ENCODE data around the gene DDX55.
A peak's percentile ranks its signal among the peaks of the same experiment; 100 is the strongest.

Gene DDX55

GRCh38 chr12:123617580-123617979 lies 15.7 kb downstream of the DDX55 start:
- Histone ChIP-seq H3K4me1 (ENCODE audit: control insufficient read depth, insufficient read depth, low read length) (no peaks in the 10 kb centered on the region), H3K27ac (ENCODE audit: low read depth, low read length) (no peak overlapping the region), H3K36me3 (ENCODE audit: control insufficient read depth, insufficient read depth, low read length) (peaks cover 42% of the 10 kb centered on the region), H3K4me3 (ENCODE audit: low read length) (no peak overlapping the region), H3K27me3 (ENCODE audit: control insufficient read depth, insufficient read depth, low read length) (no peaks in the 10 kb centered on the region), H3K9ac (ENCODE audit: low read length) (no peak overlapping the region)

GRCh38 chr12:123621101-123621500 lies 19.2 kb downstream of the DDX55 start:
- no peaks in the 10 kb centered on the region for H3K4me1 ChIP-seq (ENCODE audit: control insufficient read depth, insufficient read depth, low read length)
- no peaks in the 10 kb centered on the region for H3K27me3 ChIP-seq (ENCODE audit: control insufficient read depth, insufficient read depth, low read length)
- H3K27ac ChIP-seq (ENCODE audit: low read depth, low read length) = no peak overlapping the region
- no peak overlapping the region for H3K9ac ChIP-seq (ENCODE audit: low read length)
- H3K4me3 ChIP-seq (ENCODE audit: low read length) = no peak overlapping the region
- peaks cover 45% of the 10 kb centered on the region for H3K36me3 ChIP-seq (ENCODE audit: control insufficient read depth, insufficient read depth, low read length)

- Histone ChIP-seq H3K4me3 (ENCODE audit: low read length) (no peak overlapping the region), H3K27me3 (ENCODE audit: control insufficient read depth, insufficient read depth, low read length) (no peaks in the 10 kb centered on the region), H3K36me3 (ENCODE audit: control insufficient read depth, insufficient read depth, low read length) (peaks cover 45% of the 10 kb centered on the region), H3K9ac (ENCODE audit: low read length) (no peak overlapping the region), H3K27ac (ENCODE audit: low read depth, low read length) (no peak overlapping the region), H3K4me1 (ENCODE audit: control insufficient read depth, insufficient read depth, low read length) (no peaks in the 10 kb centered on the region)
Measured at GRCh38 chr12:123621619-123622530, 20.0 kb downstream of the DDX55 start.

GRCh38 chr12:123633379-123634141 lies 31.7 kb downstream of the DDX55 start, which contains the start of the genes EIF2B1 and GTF2H3:
TSS of gene EIF2B1 (minus strand) at chr12:123633686. CDS start at chr12:123633557, 129 bp downstream.
TSS of gene GTF2H3 (plus strand) at chr12:123633829. CDS start at chr12:123633860, 31 bp downstream.
- H3K27me3 ChIP-seq (ENCODE audit: control insufficient read depth, insufficient read depth, low read length) = no peaks in the 10 kb centered on the region
- peaks cover 17% of the 10 kb centered on the region for H3K36me3 ChIP-seq (ENCODE audit: control insufficient read depth, insufficient read depth, low read length)
- peak within 1 kb of the TSS; percentile 92 for H3K9ac ChIP-seq (ENCODE audit: low read length)
- peak within 1 kb of the TSS; percentile 91 for H3K27ac ChIP-seq (ENCODE audit: low read depth, low read length)
- peaks cover 11% of the 10 kb centered on the region for H3K4me1 ChIP-seq (ENCODE audit: control insufficient read depth, insufficient read depth, low read length)
- H3K4me3 ChIP-seq (ENCODE audit: low read length) = peak within 1 kb of the TSS; percentile 97

GRCh38 chr12:123634142-123634561 lies 32.3 kb downstream of the DDX55 start:
- Histone ChIP-seq H3K4me1 (ENCODE audit: control insufficient read depth, insufficient read depth, low read length) (peaks cover 11% of the 10 kb centered on the region), H3K9ac (ENCODE audit: low read length) (peak overlapping the region; percentile 90), H3K27ac (ENCODE audit: low read depth, low read length) (peak overlapping the region; percentile 91), H3K4me3 (ENCODE audit: low read length) (peak overlapping the region; percentile 97), H3K27me3 (ENCODE audit: control insufficient read depth, insufficient read depth, low read length) (no peaks in the 10 kb centered on the region), H3K36me3 (ENCODE audit: control insufficient read depth, insufficient read depth, low read length) (peaks cover 14% of the 10 kb centered on the region)

- H3K36me3 ChIP-seq (ENCODE audit: control insufficient read depth, insufficient read depth, low read length) = peaks cover 4% of the 10 kb centered on the region
- H3K27ac ChIP-seq (ENCODE audit: low read depth, low read length) = no peak overlapping the region
- H3K4me1 ChIP-seq (ENCODE audit: control insufficient read depth, insufficient read depth, low read length) = no peaks in the 10 kb centered on the region
Measured at GRCh38 chr12:123643911-123644310, 42.0 kb downstream of the DDX55 start.

GRCh38 chr12:123645380-123645779 lies 43.5 kb downstream of the DDX55 start:
- H3K9ac ChIP-seq (ENCODE audit: low read length) = no peak overlapping the region
- no peak overlapping the region for H3K4me3 ChIP-seq (ENCODE audit: low read length)
- no peaks in the 10 kb centered on the region for H3K27me3 ChIP-seq (ENCODE audit: control insufficient read depth, insufficient read depth, low read length)
- no peak overlapping the region for H3K27ac ChIP-seq (ENCODE audit: low read depth, low read length)
- H3K36me3 ChIP-seq (ENCODE audit: control insufficient read depth, insufficient read depth, low read length) = peaks cover 2% of the 10 kb centered on the region
- H3K4me1 ChIP-seq (ENCODE audit: control insufficient read depth, insufficient read depth, low read length) = no peaks in the 10 kb centered on the region

More at GRCh38 chr12:123643911-123644310, 42.0 kb downstream of the DDX55 start:
- Histone ChIP-seq H3K27me3 (ENCODE audit: control insufficient read depth, insufficient read depth, low read length) (no peaks in the 10 kb centered on the region), H3K9ac (ENCODE audit: low read length) (no peak overlapping the region), H3K4me3 (ENCODE audit: low read length) (no peak overlapping the region)

GRCh38 chr12:123645878-123646277 lies 44.0 kb downstream of the DDX55 start:
- Histone ChIP-seq H3K9ac (ENCODE audit: low read length) (no peak overlapping the region), H3K4me3 (ENCODE audit: low read length) (no peak overlapping the region), H3K36me3 (ENCODE audit: control insufficient read depth, insufficient read depth, low read length) (peaks cover 2% of the 10 kb centered on the region), H3K27ac (ENCODE audit: low read depth, low read length) (no peak overlapping the region), H3K27me3 (ENCODE audit: control insufficient read depth, insufficient read depth, low read length) (no peaks in the 10 kb centered on the region), H3K4me1 (ENCODE audit: control insufficient read depth, insufficient read depth, low read length) (no peaks in the 10 kb centered on the region)

GRCh38 chr12:123648401-123648800 lies 46.5 kb downstream of the DDX55 start:
- H3K36me3 ChIP-seq (ENCODE audit: control insufficient read depth, insufficient read depth, low read length) = peaks cover 2% of the 10 kb centered on the region
- no peaks in the 10 kb centered on the region for H3K27me3 ChIP-seq (ENCODE audit: control insufficient read depth, insufficient read depth, low read length)
- H3K9ac ChIP-seq (ENCODE audit: low read length) = no peak overlapping the region
- no peak overlapping the region for H3K27ac ChIP-seq (ENCODE audit: low read depth, low read length)
- H3K4me1 ChIP-seq (ENCODE audit: control insufficient read depth, insufficient read depth, low read length) = no peaks in the 10 kb centered on the region
- no peak overlapping the region for H3K4me3 ChIP-seq (ENCODE audit: low read length)

- peaks cover 10% of the 10 kb centered on the region for H3K36me3 ChIP-seq (ENCODE audit: control insufficient read depth, insufficient read depth, low read length)
- H3K27me3 ChIP-seq (ENCODE audit: control insufficient read depth, insufficient read depth, low read length) = no peaks in the 10 kb centered on the region
- H3K4me1 ChIP-seq (ENCODE audit: control insufficient read depth, insufficient read depth, low read length) = no peaks in the 10 kb centered on the region
- H3K27ac ChIP-seq (ENCODE audit: low read depth, low read length) = no peak overlapping the region
- no peak overlapping the region for H3K9ac ChIP-seq (ENCODE audit: low read length)
- no peak overlapping the region for H3K4me3 ChIP-seq (ENCODE audit: low read length)
Measured at GRCh38 chr12:123654129-123654701, 52.3 kb downstream of the DDX55 start.

GRCh38 chr12:123655420-123655819 lies 53.5 kb downstream of the DDX55 start:
- peaks cover 10% of the 10 kb centered on the region for H3K36me3 ChIP-seq (ENCODE audit: control insufficient read depth, insufficient read depth, low read length)
- H3K4me3 ChIP-seq (ENCODE audit: low read length) = no peak overlapping the region
- no peak overlapping the region for H3K27ac ChIP-seq (ENCODE audit: low read depth, low read length)
- H3K27me3 ChIP-seq (ENCODE audit: control insufficient read depth, insufficient read depth, low read length) = no peaks in the 10 kb centered on the region
- H3K9ac ChIP-seq (ENCODE audit: low read length) = no peak overlapping the region
- H3K4me1 ChIP-seq (ENCODE audit: control insufficient read depth, insufficient read depth, low read length) = no peaks in the 10 kb centered on the region

GRCh38 chr12:123656392-123656791 lies 54.5 kb downstream of the DDX55 start:
- no peaks in the 10 kb centered on the region for H3K27me3 ChIP-seq (ENCODE audit: control insufficient read depth, insufficient read depth, low read length)
- peaks cover 10% of the 10 kb centered on the region for H3K36me3 ChIP-seq (ENCODE audit: control insufficient read depth, insufficient read depth, low read length)
- no peak overlapping the region for H3K27ac ChIP-seq (ENCODE audit: low read depth, low read length)
- H3K9ac ChIP-seq (ENCODE audit: low read length) = no peak overlapping the region
- H3K4me3 ChIP-seq (ENCODE audit: low read length) = no peak overlapping the region
- H3K4me1 ChIP-seq (ENCODE audit: control insufficient read depth, insufficient read depth, low read length) = no peaks in the 10 kb centered on the region

All from rectal smooth muscle tissue (tissue), 1 donor.